Ishikawa (cell line): ENCODE measurements around the gene NKAIN2.

Source experiments
- EP300 ChIP-seq: IDR thresholded peaks from 2 replicates; pipeline ENCODE4 v1.6.1; 2012; ENCODE audit warnings: borderline replicate concordance
- TEAD4 ChIP-seq: IDR thresholded peaks from 2 replicates; pipeline ENCODE4 v1.6.1; 2012
- YY1 ChIP-seq: IDR thresholded peaks from 2 replicates; pipeline ENCODE4 v1.6.1; 2012; ENCODE audit warnings: low read depth

DNA sequence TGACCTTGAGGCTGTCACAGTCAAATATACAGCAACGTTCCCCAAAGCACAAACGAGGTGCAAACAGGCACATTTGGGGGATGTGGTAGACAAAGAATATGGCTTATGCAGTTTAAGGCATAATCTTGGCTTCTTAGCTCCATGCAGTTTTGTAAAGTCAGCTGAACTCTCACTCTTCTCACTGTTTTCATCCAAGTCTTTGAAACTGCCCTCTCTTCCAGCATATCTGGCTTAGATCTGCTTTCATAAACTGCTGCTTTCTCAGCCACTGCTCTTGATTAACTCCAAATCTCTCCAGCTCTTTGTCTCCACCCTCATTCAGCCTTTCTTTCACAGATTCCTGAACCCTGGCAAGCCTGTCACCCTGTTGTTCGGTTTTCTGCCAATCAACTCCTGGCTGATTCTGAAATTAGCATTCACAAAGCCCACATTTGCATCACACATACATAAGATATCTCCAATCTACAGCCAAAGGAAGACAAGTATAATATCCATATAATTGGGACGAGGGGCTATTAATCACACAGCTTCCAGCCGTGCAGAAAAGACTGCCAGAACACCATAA is 857.5 kb downstream of the NKAIN2 start:
- TF ChIP-seq TEAD4: no peak
- TF ChIP-seq EP300: no peak
- no peak for TF ChIP-seq YY1
